CD4-positive, alpha-beta T cell treated with Interleukin-17A for 1 hour (primary cell): ENCODE data around the gene SNCA.

Experiments used
- DNase-seq: peaks from one replicate; pipeline ENCODE4 v3.0.0-alpha.2; 2020

Gene SNCA

DNA sequence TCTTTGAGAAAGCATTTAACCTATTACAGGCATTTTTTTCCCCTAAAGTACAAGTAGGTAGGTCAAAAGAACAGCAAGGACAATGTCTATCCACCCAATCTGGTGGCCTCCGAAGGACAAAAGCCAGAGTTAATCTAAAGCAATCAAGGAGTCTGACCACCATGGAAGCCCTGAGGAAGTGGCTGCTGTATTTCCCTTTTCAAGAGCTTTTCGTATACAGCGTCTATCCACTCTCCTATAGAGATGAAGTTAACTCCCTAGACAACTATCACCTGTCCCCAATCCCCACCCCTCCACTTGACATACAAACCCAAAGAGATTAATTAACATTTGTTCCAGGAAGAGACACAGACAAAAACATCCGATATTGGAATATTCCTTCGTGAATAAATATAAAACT is 85.5 kb downstream of the SNCA start:
- DNase-seq = no peak

- no peak for DNase-seq
Observed at GRCh38 chr4:89746377-89746776, 90.6 kb downstream of the SNCA start.

DNA sequence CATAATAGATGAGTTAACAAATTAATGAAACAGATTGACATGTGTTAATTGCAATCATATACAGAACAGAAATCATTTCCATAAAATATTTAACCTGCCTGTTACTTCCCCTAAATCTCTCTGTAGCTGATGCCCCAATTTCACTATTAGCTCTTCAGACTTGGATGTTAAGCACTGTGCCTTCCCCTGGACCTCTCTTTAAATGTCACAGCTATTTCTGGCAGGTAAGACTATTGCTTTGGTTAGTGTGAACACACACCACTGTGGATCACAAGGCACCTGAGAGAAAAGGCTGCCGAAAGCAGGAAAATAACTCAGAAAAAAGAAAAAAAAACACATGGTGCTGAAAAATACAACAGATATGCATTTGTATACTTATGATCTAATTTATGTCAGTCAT is 91.3 kb downstream of the SNCA start:
- no peak for DNase-seq

- DNase-seq = no peak
Observed at GRCh38 chr4:89744914-89745313, 92.0 kb downstream of the SNCA start.

- DNase-seq = no peak
Observed at GRCh38 chr4:89741768-89742167, 95.2 kb downstream of the SNCA start.

- no peak for DNase-seq
Observed at GRCh38 chr4:89739311-89739988, 97.5 kb downstream of the SNCA start.

GRCh38 chr4:89737888-89738287 is 99.1 kb downstream of the SNCA start:
- DNase-seq = no peak

DNA sequence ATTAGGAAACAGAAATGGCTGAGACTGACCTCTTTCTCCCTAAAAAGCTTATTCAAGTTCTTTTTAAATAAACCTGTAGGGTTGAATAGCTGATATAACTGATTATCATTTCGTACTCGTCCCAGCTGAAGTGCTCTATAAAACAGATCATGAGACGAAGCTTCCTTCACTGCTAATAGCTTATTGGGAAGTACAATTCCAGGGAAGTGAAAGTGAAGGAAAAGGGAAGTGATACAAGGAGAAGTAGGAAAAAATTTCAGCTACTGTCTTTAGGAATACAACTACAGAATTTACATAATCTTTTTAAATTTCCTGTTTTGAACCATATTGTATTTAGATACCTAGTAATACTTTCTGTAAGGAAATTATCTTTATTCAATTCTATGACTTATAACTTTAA is 103.0 kb downstream of the SNCA start:
- DNase-seq = no peak

DNA sequence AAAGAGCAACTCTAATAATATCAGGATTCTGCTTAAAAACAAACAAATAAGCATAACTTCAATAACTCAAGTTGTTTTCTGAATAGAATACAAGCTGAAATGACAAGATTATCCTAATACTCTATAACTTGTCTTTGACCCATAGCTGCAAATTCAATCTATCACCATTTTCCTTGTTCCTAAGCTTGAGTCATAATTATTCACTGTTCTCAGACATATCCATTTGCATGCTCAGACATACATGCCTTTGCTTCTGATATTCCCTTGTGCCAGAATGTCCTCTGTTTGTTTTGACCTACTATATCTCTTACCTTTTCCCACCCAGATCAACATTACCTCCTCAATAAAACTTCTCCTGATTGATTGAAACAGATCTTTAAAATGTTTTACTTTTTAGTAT is 109.7 kb downstream of the SNCA start:
- no peak for DNase-seq

GRCh38 chr4:89725268-89725667 is 111.7 kb downstream of the SNCA start:
- no peak for DNase-seq

DNA sequence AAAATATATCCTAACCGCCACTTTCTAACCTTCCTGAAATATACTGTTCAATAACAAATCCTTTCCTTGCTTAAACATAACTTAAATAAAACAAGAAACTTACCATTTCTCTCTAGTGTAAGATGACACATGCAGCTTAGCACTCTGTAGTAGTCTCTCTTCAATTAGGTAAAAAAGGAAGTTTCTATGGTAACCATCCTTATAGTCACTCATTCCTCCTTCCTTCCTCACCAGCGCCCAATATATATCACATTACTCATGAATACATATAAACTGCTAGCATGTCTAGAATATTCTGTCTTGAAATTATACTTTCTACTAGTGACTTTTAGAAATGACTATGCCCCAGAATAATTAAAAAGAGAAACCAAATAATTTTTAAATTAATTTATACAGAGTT is 112.2 kb downstream of the SNCA start:
- no peak for DNase-seq

DNA sequence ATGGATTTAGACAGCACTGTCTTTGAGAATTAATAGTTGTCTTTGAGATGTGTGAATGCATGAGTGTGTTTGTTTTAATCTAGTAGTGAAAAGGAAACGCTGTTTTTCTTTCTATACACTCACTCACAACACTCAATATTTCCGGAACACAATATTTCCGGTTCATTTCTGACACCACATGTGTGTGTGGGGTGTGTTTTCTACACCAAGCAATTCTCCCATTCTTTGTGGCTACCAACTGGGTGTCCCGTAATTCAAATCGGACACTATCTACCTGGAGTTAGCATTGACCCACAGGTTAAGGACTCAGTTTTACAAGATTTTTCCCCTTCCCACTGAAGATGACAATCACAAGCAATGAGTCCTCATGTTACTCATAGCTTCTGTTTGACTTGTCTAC is 113.9 kb downstream of the SNCA start:
- DNase-seq = no peak

DNA sequence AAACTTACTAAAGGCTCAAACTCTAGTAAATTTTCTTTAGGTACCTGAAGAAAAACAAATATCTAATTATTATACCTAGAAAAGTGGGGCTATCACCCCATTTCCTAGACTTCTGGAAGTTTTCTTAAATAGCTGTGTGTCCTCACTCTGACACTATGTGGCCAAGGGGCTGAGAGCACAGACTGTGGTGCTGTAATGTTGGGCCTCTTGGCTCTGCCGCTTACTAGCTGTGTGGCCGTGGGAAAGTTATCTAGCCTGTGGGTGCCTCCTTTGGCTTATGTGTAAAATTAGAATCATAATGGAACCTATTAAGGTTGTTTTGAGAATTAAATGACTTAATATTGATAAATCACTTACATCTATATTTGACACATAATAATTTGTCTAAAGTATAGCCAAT is 114.4 kb downstream of the SNCA start:
- no peak for DNase-seq

DNA sequence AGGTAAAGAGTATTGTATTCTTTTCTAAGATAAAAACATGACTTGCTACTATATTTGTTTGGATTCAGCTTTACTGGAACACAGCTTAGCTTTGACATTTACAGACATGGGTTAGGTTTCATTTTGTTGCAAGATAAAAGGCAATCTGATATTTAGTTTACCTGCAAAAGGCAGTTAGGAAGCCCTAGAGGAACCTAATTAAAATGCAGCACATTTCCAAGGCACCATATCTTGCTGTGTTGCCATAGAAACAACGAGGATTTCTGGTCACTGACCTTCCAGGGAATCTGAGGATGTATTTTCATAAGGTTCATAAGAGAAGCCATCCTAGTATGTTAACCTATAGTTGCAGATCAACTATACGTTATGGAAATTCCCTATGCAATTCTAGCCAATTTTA is 116.0 kb downstream of the SNCA start:
- DNase-seq = no peak

DNA sequence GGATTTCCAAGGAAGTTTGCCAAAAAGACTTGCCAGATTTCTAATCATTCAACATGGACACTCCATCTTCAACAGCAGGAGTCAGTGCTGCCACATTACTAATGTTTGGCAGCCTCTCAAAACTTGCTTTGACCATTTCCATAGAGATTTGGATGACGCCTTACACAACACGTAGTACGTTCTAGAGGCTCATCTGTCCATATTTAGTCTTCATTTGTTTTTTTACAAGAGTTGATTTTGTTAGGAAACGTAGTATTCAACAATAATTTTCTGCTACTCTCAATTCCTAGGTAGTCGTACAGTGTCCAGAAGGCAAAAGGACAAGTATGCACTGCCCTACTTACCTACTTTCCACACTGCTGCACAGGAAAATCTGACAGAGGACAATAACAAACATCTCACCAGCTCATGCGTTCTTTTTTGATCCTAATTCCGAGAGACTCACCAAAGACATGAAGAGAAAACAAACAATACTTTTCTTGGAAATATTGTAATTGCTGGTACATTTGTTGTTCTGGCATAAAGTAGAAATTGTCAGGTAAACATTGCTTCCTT is 117.3 kb downstream of the SNCA start:
- no peak for DNase-seq

DNA sequence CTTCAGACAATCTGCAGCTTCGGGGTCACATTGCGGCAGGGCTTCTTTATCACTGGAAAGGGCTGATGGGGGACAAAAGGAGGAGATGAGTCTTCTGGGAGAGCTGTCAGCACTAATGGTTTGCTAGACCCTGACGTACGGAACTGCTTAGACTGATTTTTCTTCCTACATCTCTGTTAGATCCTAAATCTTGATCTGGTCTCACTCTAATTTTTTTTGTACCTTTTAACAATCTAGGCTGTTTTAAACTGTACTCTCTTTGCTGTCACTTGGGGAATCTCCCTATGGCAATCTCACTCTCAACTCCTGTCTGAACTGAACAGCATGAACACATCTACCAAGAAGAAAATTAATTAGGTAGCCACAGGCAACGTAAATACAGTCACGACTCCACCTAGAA is 120.1 kb downstream of the SNCA start:
- DNase-seq = no peak

- no peak for DNase-seq
Observed at GRCh38 chr4:89715631-89716030, 121.3 kb downstream of the SNCA start.

DNA sequence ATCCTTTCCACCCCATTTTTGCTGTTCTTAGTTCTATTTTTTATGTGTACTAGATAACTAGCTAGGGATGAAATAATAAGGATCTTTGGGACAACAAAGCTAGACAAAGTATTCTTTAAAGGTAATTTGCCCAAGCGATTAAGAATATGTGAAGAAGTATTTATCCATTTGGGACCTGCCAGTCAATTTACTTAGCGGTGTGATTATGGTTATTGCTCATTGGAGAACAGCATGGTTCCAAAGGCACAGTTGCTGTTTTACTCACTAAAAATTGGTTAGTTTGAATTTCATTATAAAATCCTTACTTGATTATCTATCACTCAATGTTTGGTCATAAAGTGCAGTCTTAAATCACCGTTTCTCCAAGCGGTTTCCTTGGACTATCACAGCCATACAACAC is 124.1 kb downstream of the SNCA start:
- DNase-seq = no peak

GRCh38 chr4:89712141-89712540 is 124.8 kb downstream of the SNCA start:
- no peak for DNase-seq

- DNase-seq = no peak
Observed at GRCh38 chr4:89708903-89709421, 128.0 kb downstream of the SNCA start.

DNA sequence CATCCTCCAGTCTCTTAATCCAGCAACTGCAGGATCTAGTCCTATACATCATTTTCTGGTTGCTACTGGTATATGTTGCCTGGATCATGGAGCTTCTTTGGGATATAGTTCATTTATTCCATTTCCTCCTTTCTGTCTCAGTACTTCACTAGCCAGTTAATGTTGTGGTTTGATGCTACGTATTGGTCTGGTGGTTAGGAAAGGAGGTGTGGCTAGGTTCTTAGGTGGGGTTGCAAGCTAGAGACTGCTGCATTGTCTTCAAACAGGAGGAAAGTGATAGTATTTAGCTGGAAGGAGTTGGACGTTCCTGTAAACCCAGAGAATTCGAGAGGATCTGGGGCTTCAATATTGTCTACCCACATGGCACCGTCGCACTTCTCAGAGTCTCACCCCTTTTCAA is 129.5 kb downstream of the SNCA start:
- no peak for DNase-seq

DNA sequence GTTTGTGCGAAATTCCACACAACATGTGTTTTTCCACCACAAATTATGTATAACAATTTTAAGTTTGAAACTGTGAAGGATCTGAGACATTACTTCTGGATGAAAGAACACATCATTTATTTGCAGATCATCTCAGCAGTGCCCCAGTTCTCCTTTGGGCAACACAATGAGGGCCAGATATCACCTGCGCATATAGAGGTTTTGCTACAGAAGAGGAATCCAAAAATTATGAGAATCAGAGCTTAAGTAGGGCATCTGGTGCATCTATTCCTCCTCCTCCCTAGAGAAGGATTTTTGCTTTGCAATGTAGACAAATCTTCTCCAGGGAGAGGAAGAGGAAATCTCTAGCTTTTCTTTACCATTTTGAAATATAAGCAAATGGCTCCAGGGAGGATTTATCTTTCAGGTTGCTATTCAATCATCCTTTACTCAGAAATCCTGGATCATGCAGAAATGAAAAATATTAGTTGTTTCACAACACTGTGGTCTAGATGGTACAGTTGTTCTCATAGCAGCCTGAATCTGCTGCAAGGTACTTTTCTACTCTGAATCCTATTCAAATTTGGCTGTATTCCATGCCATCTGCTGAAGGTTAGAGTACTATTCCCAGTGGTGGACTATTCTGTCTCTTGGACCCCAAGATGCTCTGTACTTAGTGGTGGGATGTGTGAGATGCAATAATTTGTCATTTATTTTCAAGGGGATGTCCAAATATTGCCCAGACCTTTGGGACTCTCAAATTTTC is 132.1 kb downstream of the SNCA start:
- no peak for DNase-seq

- DNase-seq = no peak
Observed at GRCh38 chr4:89703829-89704590, 133.0 kb downstream of the SNCA start.
